ENCODE results near the gene SPTBN1.

Gene SPTBN1

DNA sequence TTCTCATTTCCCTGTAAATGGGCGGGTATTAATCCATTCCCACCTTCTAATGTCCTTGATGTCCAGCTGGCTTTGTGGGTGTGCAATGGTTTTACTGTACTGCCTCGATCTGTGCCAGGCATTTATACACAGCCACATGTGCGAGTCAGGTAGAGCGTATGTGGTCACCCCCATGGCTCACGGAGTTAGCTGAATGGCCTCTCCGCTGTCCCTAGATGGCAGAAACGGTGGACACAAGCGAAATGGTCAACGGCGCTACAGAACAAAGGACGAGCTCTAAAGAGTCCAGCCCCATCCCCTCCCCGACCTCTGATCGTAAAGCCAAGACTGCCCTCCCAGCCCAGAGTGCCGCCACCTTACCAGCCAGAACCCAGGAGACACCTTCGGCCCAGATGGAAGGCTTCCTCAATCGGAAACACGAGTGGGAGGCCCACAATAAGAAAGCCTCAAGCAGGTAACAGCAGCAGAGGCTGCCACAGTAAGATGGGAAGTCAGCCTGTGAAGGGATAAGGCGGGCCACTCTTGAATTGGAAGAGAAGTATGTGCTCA lies 208.2 kb downstream of the SPTBN1 start:
- no peak for DNase-seq

DNA sequence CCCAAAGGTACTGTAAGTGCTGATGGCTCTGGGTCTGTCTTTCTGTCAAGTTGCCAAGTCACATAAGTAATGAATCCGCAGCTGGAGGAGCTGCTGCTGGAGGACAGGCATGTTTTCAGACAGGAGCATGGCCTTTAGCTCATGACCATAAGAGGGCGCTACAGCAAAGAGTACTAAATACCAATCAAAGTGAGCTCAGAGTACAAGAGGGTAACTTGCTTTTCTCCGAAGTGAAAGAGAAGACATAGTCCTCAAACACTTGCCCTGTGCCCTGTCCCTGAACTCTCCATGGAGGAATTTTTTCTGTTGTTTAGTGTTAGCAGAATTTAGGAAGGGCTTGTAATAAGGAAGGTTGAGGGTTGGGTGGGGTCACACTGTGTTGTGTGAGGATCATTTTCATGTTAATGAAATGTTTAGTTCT lies 209.3 kb downstream of the SPTBN1 start:
- DNase-seq, result no peak

DNA sequence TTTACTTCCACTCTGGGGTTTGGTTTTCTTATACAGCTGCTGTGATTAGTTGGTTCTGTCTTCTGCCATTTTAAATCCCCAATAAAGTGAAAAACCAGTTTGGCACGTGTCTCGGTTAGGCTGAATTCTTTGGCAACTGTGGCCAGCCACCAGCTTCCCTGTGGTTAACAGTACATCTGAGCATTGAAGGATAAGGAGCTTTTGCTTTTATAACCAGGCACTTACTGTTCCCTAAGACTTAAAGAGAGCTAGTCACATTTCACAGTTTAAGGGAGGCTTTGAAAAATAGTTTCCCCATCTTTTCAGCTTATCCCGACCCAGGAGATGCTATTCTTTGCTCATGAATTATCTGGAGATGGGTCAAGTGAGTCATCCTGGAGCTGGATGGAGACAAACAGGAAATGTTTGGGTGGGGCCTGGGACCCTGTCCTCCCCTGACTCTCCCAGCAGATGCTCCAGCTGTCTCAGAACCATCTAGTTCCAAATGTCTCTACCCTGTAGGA lies 210.1 kb downstream of the SPTBN1 start:
- DNase-seq, result no peak

DNA sequence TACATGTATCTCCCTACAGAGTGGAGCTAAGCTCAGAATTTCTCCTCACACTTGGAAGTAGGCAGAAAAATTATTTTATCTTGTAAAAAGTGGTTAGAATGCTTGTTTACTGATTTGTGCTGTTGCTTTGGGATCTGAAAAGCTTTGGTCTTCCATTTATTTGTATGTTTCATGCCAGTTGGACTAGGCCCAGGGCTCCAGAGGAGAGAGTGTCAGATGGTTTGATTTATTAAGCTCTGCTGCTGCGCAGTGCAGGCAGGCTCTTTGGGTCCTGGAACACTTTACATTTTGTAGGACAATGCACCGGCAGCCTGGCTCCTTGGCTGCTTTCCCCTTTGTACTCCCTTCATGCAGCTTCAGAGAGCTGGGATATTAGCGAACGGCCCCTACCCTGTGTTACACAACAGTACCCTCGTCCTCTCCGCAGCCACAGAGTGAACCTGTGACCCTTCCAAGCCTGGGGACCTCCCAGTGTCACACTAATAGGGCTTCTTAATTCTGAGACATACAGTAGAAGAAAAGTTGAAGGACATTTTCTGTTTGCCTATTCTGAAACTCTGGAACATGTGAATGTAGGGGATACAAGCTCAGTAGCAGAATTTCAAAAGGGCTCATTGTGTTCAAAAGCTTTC lies 210.6 kb downstream of the SPTBN1 start:
- no peak for DNase-seq

DNA sequence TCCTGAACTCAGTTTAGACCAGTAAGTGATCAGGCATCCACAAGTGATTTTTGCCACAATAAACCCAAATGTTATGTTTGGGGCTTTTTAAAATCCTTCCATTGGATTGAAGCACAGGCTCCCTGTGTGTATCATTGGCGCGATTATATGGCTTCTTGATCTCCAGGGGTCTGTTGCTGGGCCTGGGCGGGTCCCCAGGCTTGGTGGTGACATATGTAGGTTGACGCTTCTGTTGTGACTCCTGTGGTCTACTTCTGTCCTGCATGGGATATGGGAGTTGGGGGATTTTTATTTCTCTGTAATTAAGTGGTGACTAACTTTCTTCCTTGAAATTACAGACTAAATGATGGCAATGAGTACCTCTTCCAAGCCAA lies 211.1 kb downstream of the SPTBN1 start:
- no peak for DNase-seq

DNA sequence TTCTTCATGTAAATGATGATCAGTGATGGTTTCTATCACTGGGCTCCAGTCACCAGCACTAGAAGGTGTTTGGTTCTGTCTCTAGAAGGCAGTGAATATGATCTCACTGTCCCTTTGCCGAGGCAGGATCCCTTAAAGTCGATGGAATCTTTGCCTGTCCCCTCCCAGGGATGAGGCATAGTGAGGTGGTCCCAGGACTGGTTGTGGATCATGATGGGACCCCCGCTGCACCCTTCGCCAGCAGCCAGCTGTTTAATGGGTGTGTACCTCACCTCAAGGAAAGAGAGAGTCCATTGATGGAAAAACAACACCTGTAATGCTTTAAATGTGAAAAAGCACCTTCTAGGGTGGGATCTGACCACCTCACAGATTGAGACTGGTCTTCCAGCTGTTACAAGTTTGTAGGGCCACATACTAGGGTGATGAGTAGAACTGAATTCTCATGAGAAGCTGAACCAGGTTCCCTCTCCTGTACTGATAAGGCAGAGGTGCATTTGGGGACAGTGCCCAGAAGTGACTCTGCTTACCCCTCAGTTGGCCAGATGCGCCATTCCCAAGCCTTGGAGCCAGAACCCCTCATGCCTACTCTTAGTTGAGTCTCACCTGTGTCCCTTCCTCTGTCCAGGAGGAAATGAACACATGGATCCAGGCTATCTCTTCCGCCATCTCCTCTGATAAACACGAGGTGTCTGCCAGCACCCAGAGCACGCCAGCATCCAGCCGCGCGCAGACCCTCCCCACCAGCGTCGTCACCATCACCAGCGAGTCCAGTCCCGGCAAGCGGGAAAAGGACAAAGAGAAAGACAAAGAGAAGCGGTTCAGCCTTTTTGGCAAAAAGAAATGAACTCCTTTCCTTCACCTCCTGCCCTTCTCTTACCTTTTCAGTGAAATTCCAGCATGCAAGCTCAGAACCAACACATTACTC lies 211.9 kb downstream of the SPTBN1 start:
- no peak for DNase-seq

DNA sequence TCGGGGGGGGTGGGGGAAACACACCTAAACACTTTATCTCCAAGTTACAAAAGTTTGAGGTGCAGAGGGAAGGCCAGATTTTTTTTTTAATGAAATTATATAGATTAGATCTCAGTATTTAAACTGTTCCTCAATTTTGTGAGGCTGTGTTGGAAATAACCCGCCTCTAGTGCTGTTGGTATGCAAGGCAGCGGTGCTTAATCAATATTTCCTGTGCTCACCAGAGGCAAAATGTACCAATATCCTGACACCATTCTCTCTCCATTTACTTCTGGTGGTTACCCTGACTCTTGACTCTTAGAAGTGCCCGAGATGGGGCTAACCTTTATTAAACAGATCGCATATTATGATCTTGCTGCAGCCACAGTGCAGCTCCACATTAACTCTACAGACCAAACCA lies 212.6 kb downstream of the SPTBN1 start:
- DNase-seq, result no peak

DNA sequence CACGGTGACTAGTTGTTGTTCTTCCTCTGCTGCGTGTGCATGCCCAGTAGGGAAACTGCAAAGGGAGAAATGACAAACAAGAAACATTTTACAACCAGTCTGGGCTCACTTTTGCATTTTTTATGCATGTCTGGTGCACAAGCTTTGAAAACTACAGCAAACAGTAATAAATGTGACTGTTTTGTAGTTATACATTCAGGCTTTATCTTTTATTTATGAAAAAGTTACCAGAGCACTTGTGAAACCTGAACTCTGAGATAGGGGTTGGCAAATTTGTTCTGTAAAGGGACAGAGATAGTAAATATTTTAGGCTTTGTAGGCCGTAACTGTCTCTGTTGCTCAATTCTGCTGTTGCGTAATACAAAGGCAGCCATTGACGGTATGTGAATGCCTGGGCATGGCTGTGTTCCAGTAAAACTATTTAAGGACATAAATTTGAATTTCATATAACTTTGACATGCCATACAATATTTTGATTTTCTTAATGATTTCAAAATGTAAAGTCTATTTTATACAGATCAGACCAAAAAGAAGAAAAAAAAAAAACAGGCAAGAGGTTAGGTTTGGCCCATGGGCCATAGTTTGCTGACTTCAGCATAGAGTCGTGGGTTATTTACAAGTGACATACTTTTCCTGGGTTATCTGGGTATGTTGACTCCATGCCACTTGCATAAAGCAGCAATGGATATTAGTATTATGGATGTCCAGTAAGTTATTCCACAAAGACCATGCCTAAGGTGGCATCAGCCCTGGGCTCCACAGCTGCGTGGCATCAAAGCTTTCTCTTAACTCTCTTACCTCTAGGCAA lies 213.8 kb downstream of the SPTBN1 start:
- no peak for DNase-seq

DNA sequence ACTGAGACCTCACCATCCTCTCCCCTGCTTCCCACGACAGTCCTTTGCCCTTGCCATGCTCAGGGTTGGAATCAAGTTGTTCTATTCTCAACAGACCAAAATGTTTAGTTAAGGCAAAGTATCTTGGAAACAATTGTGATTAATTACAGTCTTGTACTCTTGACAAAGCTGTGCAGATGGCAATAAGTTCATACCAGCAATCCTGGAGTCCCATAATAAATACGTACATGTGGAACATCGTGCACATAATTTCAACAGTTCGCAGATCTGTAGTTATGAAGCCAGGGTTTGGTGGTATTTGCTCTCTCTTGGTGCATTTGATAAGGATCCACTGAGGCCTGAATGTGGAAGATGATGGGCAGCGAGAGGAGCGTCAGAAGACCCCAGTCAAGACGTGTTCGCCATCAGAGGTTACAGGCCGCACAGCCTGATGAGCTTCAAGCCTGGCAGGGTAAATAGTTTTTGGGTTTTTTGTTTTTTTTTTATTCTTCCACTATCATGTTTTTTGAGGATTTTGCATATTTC lies 214.4 kb downstream of the SPTBN1 start:
- DNase-seq, result no peak

DNA sequence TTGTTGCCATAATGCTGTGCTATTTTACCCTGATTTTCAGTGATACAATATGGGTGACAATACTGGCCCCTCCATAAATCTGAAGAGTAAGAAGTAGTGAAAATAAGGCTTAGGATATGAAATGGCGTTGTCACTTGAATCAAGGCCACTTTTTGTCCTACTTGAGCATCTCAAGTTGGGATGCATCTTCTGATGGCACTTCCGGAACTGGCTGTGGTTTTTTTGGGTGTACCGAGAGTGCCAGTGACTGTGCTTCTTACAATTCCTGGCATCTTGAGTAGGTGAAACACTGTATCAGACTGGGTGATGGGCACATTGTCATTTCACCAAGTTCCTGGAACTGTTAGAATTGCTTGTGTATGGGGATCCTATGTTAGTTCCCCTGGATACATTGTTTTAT lies 214.9 kb downstream of the SPTBN1 start:
- DNase-seq, result no peak

DNA sequence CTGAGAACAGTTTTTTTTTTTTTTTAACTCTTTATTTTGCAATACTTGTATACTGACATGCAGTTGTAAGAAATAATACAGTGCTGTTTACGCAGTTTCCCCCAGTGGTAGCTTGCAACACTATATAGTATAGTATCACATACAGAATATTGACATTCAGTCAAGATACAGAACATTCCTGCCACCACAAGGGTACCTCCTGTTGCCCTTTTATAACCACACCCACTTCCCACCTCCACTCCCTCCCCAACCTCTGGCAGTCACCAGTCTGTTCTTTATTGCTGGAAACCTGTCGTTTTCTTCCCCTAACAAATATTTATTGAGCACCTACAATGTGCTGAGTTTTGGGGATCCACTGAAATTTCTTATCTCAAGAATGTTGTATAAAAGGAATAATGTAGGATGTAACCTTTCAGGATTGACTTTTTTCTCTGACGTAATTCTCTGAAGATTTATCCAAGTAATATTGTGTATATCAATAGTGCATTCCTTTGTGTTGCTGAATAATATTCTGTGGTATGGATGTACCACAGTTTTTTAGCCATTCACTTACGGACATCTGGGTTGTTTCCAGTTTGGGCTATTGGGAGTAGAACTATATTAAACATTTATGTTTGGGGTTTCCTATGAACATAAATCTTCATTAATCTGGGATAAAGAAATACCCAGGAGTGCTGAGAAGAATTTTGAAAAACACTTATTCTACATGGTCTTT lies 215.9 kb downstream of the SPTBN1 start:
- no peak for DNase-seq

DNA sequence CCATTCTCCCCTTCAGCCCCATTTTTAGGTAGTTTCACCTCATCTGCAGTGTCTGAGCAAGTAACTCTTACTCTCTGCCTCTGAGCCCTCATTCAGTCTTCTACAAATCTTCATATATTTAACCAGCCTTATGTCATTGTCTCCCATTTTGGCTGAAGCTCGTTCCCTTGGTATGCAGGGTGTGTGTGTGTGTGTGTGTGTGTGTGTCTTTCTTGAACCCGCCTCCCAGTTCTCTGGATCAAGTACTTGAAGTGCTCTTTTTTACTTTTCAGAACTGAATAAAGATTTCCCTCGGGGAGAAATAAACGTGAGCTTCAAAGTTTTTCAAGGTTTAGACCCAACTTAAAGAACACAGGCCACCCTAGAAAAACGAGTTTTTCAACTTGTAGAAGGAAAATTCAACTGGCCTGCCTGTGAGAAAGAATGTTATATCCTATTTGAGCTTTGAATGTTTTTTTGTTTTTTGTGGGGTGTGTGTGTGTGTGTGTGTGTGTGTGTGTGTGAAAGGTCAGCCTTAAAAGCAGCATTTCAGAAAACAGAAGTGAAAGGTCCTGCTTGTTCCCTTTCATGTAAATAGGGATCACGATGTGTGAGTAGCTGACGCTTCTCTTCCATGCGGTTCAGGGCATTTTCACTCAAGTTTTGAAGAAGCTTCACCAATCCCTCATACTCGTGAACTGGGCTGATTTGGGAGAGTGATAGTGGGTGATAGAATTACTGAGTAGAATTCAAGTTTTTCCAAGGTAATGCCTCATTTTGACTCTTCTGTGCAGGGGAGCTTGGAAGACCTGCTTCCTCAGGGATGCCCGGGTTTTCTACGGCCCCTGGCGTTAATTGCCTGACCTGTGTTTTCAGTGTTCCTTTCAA lies 216.7 kb downstream of the SPTBN1 start:
- no peak for DNase-seq

DNA sequence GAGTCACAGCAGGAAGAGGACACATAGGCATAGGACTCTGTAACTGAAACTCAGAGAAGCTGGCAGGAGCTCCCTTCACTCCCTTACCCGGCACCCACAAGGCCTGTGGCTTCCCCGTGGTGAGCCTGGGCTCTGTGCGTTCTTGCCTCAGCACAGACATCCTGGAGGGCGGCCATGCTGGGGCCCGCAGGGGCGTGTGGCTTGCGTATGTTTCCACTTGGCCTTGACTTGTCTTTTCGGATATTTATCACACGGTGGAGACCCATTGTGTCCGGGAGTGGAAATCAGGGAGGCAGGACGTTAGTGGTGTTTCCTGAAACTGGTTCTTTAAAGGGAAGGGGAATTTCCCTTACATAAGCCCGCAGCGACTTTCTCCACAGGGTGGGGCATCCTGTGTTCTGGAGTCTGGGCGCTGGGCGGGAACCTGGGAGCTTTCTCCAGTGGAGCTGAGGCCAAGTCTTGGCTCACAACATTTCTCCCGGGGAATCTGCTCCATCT lies 217.4 kb downstream of the SPTBN1 start:
- DNase-seq, result no peak

DNA sequence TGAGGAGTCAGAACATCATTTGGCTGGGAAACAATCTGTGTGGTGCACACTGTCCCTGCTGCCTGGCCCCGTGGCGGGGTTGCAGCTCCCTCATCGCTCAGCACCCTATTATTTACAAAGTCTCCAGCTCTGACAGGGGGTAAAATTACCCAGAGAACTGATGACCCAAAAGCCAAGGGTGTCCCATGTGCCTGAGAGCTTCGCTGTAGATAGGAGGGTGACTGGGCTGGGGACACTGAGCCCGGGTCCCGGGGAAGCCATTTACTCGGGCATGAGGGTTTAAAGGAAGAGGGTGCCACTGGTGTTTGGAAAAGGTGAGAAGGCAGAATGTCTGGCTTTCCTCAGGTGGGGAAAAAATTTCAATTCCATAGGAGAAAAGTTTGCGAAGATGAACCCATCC lies 219.2 kb downstream of the SPTBN1 start:
- no peak for DNase-seq

DNA sequence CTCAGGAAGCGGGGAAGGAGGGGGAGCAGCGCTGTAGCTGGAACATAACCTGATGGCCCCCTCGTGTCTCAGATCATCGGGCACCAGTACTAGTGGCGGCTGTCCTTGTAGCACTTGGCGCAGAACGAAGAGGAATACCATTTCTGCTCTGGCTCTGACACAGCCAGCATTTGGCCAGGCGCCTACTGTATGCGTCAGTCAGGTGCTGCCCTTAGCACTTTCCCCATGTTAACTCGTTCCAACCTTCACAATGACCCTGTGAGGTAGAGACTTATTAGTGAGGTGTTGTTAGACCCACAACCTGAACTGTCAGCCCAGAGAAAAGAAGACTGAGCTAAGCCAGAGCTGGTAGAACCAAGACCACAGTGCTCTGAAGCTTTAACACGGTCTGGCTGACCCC lies 219.6 kb downstream of the SPTBN1 start:
- DNase-seq, result no peak

DNA sequence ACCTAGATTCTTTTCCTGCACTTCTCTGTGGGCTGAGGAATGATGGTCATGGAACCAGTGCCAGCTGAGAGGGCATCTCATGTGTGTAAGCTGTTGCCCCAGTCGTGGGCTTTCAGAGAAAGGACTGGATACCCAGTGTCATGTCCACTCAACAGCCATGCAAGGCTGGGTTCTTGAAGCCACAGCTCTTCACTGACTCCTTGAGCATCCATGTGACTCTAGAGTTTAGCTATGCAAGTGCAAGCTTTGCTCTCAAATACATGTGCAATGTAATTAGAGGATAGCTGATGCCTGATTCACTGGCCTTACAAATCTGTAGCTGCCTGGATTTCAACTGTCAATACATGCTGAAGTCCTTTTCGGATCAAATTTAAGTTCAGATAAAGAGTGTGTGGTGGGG lies 220.5 kb downstream of the SPTBN1 start:
- DNase-seq, result no peak

DNA sequence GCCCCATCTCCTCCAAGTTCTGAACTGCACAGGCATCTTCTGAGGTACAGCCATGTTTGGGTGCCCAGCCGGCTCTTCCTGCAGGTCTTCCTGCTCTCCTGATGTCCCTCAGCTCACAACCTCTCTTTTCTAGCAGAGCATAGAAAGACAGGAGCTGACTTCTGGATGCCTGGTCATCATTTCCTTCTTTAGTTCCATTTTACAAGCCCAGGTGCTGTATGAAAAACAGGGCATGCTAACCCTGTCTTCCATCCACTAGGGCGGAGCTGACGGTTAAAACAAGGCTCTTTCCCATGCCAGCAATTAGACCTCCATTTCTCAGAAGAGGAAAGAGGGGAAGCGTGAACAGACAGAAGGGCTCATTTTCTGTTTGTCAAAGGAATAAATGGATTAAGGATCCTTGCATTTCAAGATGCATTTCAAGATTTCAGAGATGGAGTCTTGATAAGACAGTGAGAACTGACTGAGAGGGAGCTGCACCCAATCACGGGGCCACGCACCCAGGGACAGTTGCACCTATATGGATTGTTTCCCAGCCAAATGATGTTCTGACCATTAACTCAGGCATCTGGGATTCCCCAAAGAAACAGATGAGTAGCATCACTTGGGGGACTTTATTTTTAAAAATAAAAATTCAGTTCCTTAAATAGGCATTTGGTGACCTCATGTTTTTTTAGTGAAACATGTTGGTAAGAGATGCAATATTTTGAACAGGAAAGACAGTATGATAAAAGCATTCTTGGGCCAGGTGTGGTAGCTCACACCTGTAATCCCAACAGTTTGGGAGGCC lies 221.5 kb downstream of the SPTBN1 start:
- DNase-seq, result no peak

DNA sequence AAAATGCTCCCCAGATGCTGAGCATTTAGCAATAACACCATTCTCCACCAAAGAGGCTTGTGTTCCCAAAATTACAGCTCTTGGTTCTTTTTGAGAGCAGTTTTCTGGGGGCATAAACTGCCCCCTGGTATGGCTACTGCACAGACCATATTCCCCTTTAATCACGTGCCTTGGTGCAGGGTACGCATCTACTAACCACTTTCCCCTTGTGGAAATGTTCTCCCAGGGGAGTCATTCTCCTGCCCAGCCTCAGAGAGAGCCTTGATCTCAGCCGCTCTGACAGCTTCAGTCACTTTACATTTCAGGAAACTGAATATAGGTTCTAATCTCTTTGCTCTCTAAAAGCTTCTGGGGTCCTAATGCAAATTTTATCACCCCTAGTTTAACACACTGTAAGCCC lies 222.6 kb downstream of the SPTBN1 start:
- DNase-seq, result no peak

DNA sequence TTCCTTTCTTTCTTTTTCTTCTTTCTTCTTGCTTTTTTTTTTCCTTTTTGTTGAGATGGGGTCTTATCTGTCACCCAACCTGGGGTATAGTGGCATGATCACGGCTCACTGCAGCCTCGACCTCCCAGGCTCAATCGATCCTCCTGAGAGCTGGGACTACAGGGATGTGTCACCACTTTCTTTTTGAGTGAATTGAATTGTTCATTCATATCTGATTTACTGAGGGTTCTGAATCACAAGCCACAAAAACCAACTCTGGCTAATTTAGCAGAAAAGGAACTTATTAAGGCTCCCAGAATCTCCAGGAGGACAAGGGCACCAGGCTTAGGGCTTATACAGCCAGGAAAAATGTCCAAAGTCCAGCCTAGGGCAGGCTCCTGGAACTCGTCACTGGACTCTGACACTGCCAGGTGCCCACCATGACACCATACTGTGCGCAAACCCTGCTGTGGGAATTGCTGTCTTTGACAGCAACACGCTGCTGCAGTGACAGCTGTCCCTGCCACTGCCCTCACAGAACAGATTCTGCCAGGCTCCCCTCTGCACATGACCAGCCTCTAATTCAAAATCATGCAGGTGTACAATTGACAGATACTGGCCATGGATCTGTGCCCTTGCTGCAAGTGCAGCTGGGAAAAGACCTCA lies 224.4 kb downstream of the SPTBN1 start:
- DNase-seq, result no peak

DNA sequence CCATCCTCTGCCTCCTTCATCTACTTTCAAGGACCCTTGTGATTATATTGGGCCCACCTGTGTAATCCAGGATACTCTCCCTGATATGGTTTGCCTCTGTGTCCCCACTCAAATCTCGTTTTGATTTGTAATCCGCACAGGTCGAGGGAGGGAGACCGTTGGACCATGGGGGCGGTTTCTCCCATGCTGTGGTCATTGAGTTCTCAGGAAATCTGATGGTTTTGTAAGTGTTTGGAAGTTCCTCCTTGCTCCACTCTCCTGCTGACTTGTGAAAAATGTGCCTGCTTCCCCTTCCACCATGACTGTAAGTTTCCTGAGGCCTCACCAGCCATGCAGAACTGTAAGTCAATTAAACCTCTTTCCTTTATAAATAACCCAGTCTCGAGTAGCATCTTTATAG lies 225.3 kb downstream of the SPTBN1 start:
- no peak for DNase-seq
